GM23338 (cell line): Measurements from ENCODE around the gene LMX1B.

ENCODE experiments used
- CREB1 ChIP-seq: fragments of 250-450 bp; sonication (Bioruptor Pico); IDR thresholded peaks from 2 replicates; pipeline ENCODE4 v1.5.0; 2020; ENCODE audit warnings: low read depth, mild to moderate bottlenecking, moderate library complexity
- EZH2 ChIP-seq: fragments of 200-600 bp; sonication (generic); IDR thresholded peaks from one replicate; pipeline ENCODE4 v1.8.0; 2017; ENCODE audit warnings: antibody characterized with exemption, mild to moderate bottlenecking, low read depth; ENCODE audit not compliant: unreplicated experiment
- EZH2phosphoT487 ChIP-seq: fragments of 200-600 bp; sonication (generic); IDR thresholded peaks from one replicate; pipeline ENCODE4 v1.8.1; 2018; ENCODE audit warnings: antibody characterized with exemption; ENCODE audit not compliant: unreplicated experiment
- JUNB ChIP-seq: IDR thresholded peaks from one replicate; pipeline ENCODE4 v1.6.1; 2016; ENCODE audit warnings: antibody characterized with exemption; ENCODE audit not compliant: unreplicated experiment
- POLR2AphosphoS5 ChIP-seq: IDR thresholded peaks from 2 replicates; pipeline ENCODE4 v1.6.1; 2016; ENCODE audit warnings: antibody characterized with exemption, low read depth
- ZNF114 ChIP-seq: fragments of 250-450 bp; sonication (Bioruptor Pico); IDR thresholded peaks from 2 replicates; pipeline ENCODE4 v1.5.0; 2020; ENCODE audit warnings: mild to moderate bottlenecking, moderate library complexity
- ZNF331 ChIP-seq: fragments of 250-450 bp; sonication (Bioruptor Pico); IDR thresholded peaks from 2 replicates; pipeline ENCODE4 v1.5.0; 2020; ENCODE audit warnings: low read depth, mild to moderate bottlenecking, moderate library complexity
- TF ChIP-seq, protein P1 (sequence below), 2 experiments: fragments of 200-600 bp in 1 of 2; sonication (generic) in 1 of 2; conservative IDR thresholded peaks; 2 replicates each; pipeline versions ENCODE4 v1.5.1 to v1.6.1; 2016 to 2017; ENCODE audit warnings: antibody characterized with exemption in 2 of 2, low read depth in 2 of 2, mild to moderate bottlenecking in 2 of 2, moderate library complexity in 1 of 2
- TF ChIP-seq, protein P2 (sequence below): IDR thresholded peaks from 2 replicates; pipeline ENCODE4 v1.6.1; 2016; ENCODE audit warnings: antibody characterized with exemption
- TF ChIP-seq, protein P3 (sequence below): IDR thresholded peaks from one replicate; pipeline ENCODE4 v1.6.1; 2018; ENCODE audit warnings: antibody characterized with exemption; ENCODE audit not compliant: unreplicated experiment

DNA sequence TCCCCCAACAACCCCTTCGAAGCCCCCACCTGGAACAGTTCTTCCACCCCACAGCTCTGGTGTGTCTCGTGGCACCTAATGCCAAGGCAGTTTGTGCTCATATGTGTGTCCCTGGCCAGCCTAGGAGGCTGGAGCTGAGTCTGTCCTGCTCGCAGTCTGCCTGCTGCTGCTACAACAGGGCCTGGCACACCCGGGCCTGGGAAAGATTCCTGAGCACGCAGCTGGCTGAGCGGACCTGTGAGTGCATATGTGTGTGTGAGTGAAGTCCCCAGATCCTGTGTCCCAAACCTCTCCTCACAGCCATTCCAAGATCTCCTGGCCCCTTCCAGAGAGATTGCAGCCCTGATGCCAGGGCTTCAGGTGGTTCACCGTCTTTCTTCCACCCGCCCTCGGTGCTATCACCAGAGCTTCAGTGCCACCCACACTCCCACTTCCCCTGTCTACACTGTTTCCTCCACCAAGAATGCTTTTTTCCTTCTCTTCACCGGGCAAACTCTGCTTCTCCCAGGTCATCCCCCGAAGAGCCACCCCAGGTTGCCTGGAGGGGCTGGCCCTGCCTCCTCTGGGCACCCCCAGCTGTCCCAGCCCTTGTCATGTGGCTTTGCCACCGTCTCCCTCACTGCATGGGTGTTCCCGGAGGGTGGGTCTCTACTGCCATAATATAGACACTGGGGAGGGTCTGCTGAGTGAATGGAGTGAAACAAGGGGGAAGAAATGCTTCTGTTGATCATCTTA is 28.4 kb downstream of the LMX1B start:
- TF ChIP-seq, protein P1, sequence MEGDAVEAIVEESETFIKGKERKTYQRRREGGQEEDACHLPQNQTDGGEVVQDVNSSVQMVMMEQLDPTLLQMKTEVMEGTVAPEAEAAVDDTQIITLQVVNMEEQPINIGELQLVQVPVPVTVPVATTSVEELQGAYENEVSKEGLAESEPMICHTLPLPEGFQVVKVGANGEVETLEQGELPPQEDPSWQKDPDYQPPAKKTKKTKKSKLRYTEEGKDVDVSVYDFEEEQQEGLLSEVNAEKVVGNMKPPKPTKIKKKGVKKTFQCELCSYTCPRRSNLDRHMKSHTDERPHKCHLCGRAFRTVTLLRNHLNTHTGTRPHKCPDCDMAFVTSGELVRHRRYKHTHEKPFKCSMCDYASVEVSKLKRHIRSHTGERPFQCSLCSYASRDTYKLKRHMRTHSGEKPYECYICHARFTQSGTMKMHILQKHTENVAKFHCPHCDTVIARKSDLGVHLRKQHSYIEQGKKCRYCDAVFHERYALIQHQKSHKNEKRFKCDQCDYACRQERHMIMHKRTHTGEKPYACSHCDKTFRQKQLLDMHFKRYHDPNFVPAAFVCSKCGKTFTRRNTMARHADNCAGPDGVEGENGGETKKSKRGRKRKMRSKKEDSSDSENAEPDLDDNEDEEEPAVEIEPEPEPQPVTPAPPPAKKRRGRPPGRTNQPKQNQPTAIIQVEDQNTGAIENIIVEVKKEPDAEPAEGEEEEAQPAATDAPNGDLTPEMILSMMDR (conservative IDR thresholded peaks at IDR 0.05; ENCODE audit: low read depth in 2 of 2) = no peak
- TF ChIP-seq POLR2AphosphoS5 = no peak
- TF ChIP-seq EZH2 = no peak
- no peak for TF ChIP-seq ZNF114 (CRISPR knock-in tag)
- no peak for TF ChIP-seq EZH2phosphoT487
- no peak for TF ChIP-seq ZNF331
- TF ChIP-seq, protein P2, sequence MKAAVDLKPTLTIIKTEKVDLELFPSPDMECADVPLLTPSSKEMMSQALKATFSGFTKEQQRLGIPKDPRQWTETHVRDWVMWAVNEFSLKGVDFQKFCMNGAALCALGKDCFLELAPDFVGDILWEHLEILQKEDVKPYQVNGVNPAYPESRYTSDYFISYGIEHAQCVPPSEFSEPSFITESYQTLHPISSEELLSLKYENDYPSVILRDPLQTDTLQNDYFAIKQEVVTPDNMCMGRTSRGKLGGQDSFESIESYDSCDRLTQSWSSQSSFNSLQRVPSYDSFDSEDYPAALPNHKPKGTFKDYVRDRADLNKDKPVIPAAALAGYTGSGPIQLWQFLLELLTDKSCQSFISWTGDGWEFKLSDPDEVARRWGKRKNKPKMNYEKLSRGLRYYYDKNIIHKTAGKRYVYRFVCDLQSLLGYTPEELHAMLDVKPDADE = no peak
- TF ChIP-seq JUNB = no peak
- no peak for TF ChIP-seq CREB1 (CRISPR knock-in tag)
- TF ChIP-seq, protein P3, sequence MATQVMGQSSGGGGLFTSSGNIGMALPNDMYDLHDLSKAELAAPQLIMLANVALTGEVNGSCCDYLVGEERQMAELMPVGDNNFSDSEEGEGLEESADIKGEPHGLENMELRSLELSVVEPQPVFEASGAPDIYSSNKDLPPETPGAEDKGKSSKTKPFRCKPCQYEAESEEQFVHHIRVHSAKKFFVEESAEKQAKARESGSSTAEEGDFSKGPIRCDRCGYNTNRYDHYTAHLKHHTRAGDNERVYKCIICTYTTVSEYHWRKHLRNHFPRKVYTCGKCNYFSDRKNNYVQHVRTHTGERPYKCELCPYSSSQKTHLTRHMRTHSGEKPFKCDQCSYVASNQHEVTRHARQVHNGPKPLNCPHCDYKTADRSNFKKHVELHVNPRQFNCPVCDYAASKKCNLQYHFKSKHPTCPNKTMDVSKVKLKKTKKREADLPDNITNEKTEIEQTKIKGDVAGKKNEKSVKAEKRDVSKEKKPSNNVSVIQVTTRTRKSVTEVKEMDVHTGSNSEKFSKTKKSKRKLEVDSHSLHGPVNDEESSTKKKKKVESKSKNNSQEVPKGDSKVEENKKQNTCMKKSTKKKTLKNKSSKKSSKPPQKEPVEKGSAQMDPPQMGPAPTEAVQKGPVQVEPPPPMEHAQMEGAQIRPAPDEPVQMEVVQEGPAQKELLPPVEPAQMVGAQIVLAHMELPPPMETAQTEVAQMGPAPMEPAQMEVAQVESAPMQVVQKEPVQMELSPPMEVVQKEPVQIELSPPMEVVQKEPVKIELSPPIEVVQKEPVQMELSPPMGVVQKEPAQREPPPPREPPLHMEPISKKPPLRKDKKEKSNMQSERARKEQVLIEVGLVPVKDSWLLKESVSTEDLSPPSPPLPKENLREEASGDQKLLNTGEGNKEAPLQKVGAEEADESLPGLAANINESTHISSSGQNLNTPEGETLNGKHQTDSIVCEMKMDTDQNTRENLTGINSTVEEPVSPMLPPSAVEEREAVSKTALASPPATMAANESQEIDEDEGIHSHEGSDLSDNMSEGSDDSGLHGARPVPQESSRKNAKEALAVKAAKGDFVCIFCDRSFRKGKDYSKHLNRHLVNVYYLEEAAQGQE = no peak
